Measurements from ENCODE around the gene DNAH9. TPM values are rescaled to one million over a fixed set of nuclear protein-coding genes. Genes with fewer than 3 reads are reported as not detected.

The DNAH9 gene
- total RNA-seq, 2 donors from 2014 or later = 0.52 to 9.6 TPM

DNA sequence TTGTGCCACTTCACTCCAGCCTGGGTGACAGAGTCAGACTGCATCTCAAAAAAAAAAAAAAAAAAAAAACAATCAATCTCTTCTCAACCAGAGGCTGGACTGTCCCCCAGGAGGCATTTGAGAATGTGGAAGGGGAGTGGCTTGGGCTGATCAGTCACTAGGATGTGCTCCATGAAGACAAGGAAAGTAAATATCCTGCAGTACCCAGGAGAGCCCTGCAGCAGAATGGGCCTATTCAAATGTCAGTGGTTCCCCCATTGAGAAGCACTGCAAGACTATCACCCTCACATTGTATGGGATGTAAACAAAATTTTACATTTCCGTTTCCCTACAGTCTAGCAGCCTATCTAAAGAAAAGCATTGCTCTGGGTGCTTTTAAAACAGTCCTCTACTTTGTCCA lies 70.3 kb downstream of the DNAH9 start:
- no peak overlapping the region for H3K27ac ChIP-seq
- H3K36me3 ChIP-seq (replicated peaks in 1 of 2; ENCODE audit: insufficient read depth in 1 of 2, low read depth in 2 of 2) = no peaks in the 10 kb centered on the region
- WGBS, 2 donors = 27 to 36% methylated on average over 1 of the region's 1 CpG
- TF ChIP-seq, protein P1, sequence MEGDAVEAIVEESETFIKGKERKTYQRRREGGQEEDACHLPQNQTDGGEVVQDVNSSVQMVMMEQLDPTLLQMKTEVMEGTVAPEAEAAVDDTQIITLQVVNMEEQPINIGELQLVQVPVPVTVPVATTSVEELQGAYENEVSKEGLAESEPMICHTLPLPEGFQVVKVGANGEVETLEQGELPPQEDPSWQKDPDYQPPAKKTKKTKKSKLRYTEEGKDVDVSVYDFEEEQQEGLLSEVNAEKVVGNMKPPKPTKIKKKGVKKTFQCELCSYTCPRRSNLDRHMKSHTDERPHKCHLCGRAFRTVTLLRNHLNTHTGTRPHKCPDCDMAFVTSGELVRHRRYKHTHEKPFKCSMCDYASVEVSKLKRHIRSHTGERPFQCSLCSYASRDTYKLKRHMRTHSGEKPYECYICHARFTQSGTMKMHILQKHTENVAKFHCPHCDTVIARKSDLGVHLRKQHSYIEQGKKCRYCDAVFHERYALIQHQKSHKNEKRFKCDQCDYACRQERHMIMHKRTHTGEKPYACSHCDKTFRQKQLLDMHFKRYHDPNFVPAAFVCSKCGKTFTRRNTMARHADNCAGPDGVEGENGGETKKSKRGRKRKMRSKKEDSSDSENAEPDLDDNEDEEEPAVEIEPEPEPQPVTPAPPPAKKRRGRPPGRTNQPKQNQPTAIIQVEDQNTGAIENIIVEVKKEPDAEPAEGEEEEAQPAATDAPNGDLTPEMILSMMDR (IDR thresholded peaks at IDR 0.05) = no peak
- TF ChIP-seq POLR2A (IDR thresholded peaks at IDR 0.05) = no peak
- ATAC-seq (no peak), DNase-seq (no peak)
- H3K9me3 ChIP-seq = no peaks in the 10 kb centered on the region
- no peak overlapping the region for H3K4me3 ChIP-seq
- no peaks in the 10 kb centered on the region for H3K27me3 ChIP-seq
- no peaks in the 10 kb centered on the region for H3K4me1 ChIP-seq
- intact Hi-C loops (cut with DNase I) = no loop called here

DNA sequence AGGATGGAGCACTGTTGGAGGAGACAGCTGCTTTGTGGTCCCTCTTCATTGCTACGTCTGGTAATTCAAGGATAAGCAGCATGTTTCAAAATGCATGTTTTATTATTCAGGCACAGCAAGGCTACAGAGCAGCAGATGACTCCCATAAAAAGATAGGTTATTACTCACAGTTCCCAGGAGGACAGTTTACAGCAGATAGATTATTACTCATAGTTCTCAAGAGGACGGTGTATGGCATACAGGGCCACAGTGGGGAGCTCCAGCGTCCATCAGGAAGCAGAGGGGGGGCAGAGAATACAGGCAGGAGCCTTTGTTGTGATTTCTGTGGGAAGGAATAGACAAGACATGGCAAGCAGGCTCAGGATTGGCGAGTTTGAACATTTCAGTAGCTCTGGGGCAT lies 72.9 kb downstream of the DNAH9 start:
- no peak overlapping the region for H3K4me3 ChIP-seq
- H3K4me1 ChIP-seq = no peaks in the 10 kb centered on the region
- no peaks in the 10 kb centered on the region for H3K9me3 ChIP-seq
- H3K27me3 ChIP-seq = no peaks in the 10 kb centered on the region
- no peaks in the 10 kb centered on the region for H3K36me3 ChIP-seq (replicated peaks in 1 of 2; ENCODE audit: insufficient read depth in 1 of 2, low read depth in 2 of 2)
- 46 to 66% methylated on average over 4 of the region's 4 CpGs for WGBS, 2 donors
- no peak for ATAC-seq
- TF ChIP-seq, protein P1 (IDR thresholded peaks at IDR 0.05) = no peak
- TF ChIP-seq POLR2A (IDR thresholded peaks at IDR 0.05) = no peak
- no peak overlapping the region for H3K27ac ChIP-seq
- intact Hi-C loops (cut with DNase I) = no loop called here
- DNase-seq = no peak

DNA sequence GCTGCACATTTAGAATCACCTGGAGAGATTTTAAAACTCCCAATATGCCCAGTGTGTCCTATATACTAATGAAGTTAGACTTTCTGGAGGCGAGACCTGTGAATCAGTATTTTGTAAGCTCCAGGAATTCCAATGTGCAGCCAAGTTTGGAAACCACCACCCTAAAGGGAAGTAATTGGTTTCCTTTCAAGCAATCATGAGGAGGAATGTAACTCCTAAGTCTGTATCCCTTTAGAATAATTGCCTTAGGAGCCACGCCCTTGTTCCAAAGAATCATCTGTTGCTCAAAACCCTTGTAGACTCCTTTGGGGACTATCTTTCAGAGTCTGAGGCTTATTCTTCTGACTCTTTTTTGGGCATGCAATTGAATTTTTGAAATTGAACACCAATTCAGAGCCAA lies 84.4 kb downstream of the DNAH9 start:
- TF ChIP-seq POLR2A (IDR thresholded peaks at IDR 0.05) = no peak
- TF ChIP-seq, protein P1 (IDR thresholded peaks at IDR 0.05) = no peak
- no peaks in the 10 kb centered on the region for H3K4me1 ChIP-seq
- no peak overlapping the region for H3K4me3 ChIP-seq
- DNase-seq (no peak), ATAC-seq (no peak)
- H3K27ac ChIP-seq = no peak overlapping the region
- H3K36me3 ChIP-seq (replicated peaks in 1 of 2; ENCODE audit: insufficient read depth in 1 of 2, low read depth in 2 of 2) = no peaks in the 10 kb centered on the region
- H3K9me3 ChIP-seq = no peaks in the 10 kb centered on the region
- H3K27me3 ChIP-seq = no peaks in the 10 kb centered on the region
- 73 to 86% methylated on average over 2 of the region's 2 CpGs for WGBS, 2 donors
- intact Hi-C loops (cut with DNase I) = no loop called here

DNA sequence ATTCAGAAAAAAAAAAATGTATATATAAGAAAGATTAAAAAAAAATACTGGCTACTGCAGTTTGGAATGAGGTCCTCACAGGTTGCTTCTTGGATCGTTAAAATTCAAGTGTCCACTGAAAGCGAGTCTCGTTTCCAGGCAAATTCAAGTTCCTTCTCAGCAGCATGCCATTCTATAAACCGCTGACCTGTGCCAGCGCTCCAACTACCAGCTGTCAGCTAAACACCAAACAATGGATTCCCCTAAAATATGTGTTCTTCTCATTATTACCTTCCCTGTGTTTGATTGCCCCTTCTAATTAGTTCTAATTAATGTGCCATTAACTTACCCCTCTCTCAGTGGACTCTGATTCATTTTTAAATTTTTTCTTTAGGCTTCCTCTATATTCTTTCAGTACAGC lies 92.4 kb downstream of the DNAH9 start:
- TF ChIP-seq POLR2A (IDR thresholded peaks at IDR 0.05) = no peak
- TF ChIP-seq, protein P1 (IDR thresholded peaks at IDR 0.05) = no peak
- WGBS, 2 donors = 69 to 70% methylated on average over 5 of the region's 5 CpGs
- Histone ChIP-seq H3K27me3 (no peaks in the 10 kb centered on the region), H3K4me3 (no peak overlapping the region), H3K27ac (no peak overlapping the region), H3K36me3 (replicated peaks in 1 of 2; ENCODE audit: insufficient read depth in 1 of 2, low read depth in 2 of 2) (no peaks in the 10 kb centered on the region), H3K4me1 (no peaks in the 10 kb centered on the region), H3K9me3 (no peaks in the 10 kb centered on the region)
- ATAC-seq (no peak), DNase-seq (no peak)
- intact Hi-C loops (cut with DNase I) = no loop called here

DNA sequence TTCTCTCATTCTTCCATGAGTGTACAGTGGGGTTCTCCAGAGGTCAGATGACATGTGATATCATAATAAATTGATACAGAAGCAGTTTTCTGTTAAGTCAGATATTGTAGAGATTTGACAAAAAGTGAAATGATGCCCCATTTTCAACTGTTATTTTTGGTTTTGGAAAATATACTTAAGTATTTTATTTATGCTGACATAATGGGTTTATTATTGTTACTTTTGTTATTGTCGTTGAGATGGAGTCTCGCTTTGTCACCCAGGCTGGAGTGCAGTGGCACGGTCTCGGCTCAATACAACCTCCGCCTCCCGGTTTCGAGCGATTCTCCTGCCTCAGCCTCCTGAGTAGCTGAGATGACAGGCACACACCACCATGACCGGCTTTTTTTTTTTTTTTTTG lies 94.4 kb downstream of the DNAH9 start:
- Histone ChIP-seq H3K4me1 (no peaks in the 10 kb centered on the region), H3K36me3 (replicated peaks in 1 of 2; ENCODE audit: insufficient read depth in 1 of 2, low read depth in 2 of 2) (no peaks in the 10 kb centered on the region), H3K27me3 (no peaks in the 10 kb centered on the region), H3K9me3 (no peaks in the 10 kb centered on the region), H3K4me3 (no peak overlapping the region), H3K27ac (no peak overlapping the region)
- intact Hi-C loops (cut with DNase I) = no loop called here
- DNase-seq = no peak
- no peak for ATAC-seq
- TF ChIP-seq, protein P1 (IDR thresholded peaks at IDR 0.05) = no peak
- TF ChIP-seq POLR2A (IDR thresholded peaks at IDR 0.05) = no peak
- WGBS, 2 donors = 83 to 89% methylated on average over 9 of the region's 9 CpGs

Measured in body of pancreas (tissue), 4 donors.